ENCODE measurements around the gene KHDC3L.

KHDC3L gene

GRCh38 chr6:73413102-73413501 is 50.6 kb downstream of the KHDC3L start:
- no peak for TF ChIP-seq CTCF (IDR thresholded peaks at IDR 0.05; ENCODE audit: borderline replicate concordance, control extremely low read depth, extremely low read depth, insufficient read depth, missing control alignments)
- in situ Hi-C loops (cut with MboI; ENCODE audit: low sequenced_read_pairs, unreplicated experiment): no loop called here
- no peak for DNase-seq (ENCODE audit: low spot score)

All from GM13976 (cell line).